IPS-18a (cell line): ENCODE measurements around the gene PRR22.

Experiments
- H3K27ac ChIP-seq: one replicate; pipeline ENCODE4 v1.5.1; 2013; ENCODE audit warnings: low read length
- H3K27me3 ChIP-seq: one replicate; pipeline ENCODE4 v1.6.1; 2013; ENCODE audit warnings: mild to moderate bottlenecking, low read length; ENCODE audit not compliant: control insufficient read depth, insufficient read depth
- H3K36me3 ChIP-seq: one replicate; pipeline ENCODE4 v1.6.1; 2013; ENCODE audit warnings: low read depth, low read length; ENCODE audit not compliant: control insufficient read depth
- H3K4me1 ChIP-seq: one replicate; pipeline ENCODE4 v1.6.1; 2013; ENCODE audit warnings: low read depth, low read length; ENCODE audit not compliant: control insufficient read depth
- H3K4me3 ChIP-seq: one replicate; pipeline ENCODE4 v1.5.1; 2013; ENCODE audit warnings: low read length
- H3K9ac ChIP-seq: one replicate; pipeline ENCODE4 v1.6.1; 2013; ENCODE audit warnings: mild to moderate bottlenecking, low read length, moderate library complexity
- H3K9me3 ChIP-seq: one replicate; pipeline ENCODE4 v1.6.1; 2013; ENCODE audit warnings: low read depth, low read length; ENCODE audit not compliant: control insufficient read depth

PRR22 gene

GRCh38 chr19:5784581-5785147, at the start of gene PRR22:
TSS of gene PRR22 (minus strand) at chr19:5784746. CDS start at chr19:5784660, 86 bp downstream.
- Histone ChIP-seq H3K27me3 (no peaks in the 10 kb centered on the region), H3K27ac (no peak within 1 kb of the TSS), H3K4me3 (no peak within 1 kb of the TSS), H3K4me1 (no peaks in the 10 kb centered on the region), H3K9me3 (no peaks in the 10 kb centered on the region), H3K9ac (no peak within 1 kb of the TSS), H3K36me3 (peaks cover 38% of the 10 kb centered on the region)

GRCh38 chr19:5832527-5833216, 48.1 kb upstream of the PRR22 start:
- no peak overlapping the region for H3K27ac ChIP-seq
- H3K4me1 ChIP-seq = peaks cover 3% of the 10 kb centered on the region
- no peaks in the 10 kb centered on the region for H3K27me3 ChIP-seq
- H3K9ac ChIP-seq = no peak overlapping the region
- no peaks in the 10 kb centered on the region for H3K9me3 ChIP-seq
- H3K36me3 ChIP-seq = no peaks in the 10 kb centered on the region
- H3K4me3 ChIP-seq = no peak overlapping the region

- Histone ChIP-seq H3K36me3 (no peaks in the 10 kb centered on the region), H3K4me1 (peaks cover 3% of the 10 kb centered on the region), H3K9me3 (no peaks in the 10 kb centered on the region), H3K4me3 (no peak overlapping the region), H3K27me3 (no peaks in the 10 kb centered on the region), H3K27ac (no peak overlapping the region), H3K9ac (no peak overlapping the region)
These were observed 47.5 kb upstream of the PRR22 start for GRCh38 chr19:5832061-5832460.

GRCh38 chr19:5831159-5831558, 46.6 kb upstream of the PRR22 start:
- H3K27me3 ChIP-seq = no peaks in the 10 kb centered on the region
- no peaks in the 10 kb centered on the region for H3K9me3 ChIP-seq
- peaks cover 3% of the 10 kb centered on the region for H3K4me1 ChIP-seq
- no peak overlapping the region for H3K27ac ChIP-seq
- H3K36me3 ChIP-seq = no peaks in the 10 kb centered on the region
- no peak overlapping the region for H3K9ac ChIP-seq
- no peak overlapping the region for H3K4me3 ChIP-seq

- Histone ChIP-seq H3K9ac (no peak overlapping the region), H3K9me3 (no peaks in the 10 kb centered on the region), H3K36me3 (no peaks in the 10 kb centered on the region), H3K27me3 (no peaks in the 10 kb centered on the region), H3K4me3 (peak overlapping the region; percentile 68), H3K27ac (no peak overlapping the region), H3K4me1 (peaks cover 3% of the 10 kb centered on the region)
These were observed 45.2 kb upstream of the PRR22 start for GRCh38 chr19:5829567-5830310.

DNA sequence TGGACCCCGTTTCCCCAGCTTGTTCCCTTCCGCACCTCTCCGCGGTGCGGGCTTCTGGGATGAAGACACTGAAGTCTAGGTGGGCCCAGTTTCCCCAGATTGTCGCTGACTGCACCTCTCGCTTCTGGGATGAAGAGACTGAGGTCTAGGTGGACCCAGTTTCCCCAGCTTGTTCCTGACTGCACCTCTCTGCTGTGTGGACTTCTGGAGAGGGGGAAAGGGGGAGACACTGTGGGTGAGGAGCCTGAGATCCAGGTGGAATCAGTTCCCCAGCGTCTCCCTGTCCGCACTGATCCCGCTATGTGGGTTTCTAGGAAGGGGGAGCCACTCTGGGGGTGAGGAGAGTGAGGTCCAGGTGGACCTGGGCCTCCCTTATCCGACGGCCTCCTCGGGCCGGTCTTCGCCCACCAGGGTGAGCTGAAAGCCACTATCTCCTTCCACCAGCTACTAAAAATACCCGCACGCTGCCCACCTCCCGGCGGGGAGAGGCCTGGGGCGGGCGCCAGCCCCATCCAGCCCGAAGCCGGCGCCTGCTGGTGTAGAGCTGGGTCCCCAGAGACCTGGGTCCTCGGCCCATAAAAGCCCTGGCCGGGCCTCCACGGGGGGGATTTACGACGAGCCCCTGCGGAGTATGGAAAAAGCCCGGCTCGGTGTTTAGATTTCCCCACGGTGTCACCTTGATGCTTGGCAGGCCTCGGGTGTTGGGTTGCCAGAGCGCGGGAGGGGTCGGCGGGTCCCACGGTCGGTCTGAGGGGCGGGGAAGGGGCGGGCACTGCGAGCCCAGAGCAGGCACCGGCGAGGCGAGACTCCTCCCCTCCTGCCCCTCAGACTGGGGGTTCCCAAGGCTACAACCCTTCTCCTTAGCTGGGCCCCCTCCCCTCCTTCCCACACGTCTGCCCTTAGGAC, 44.4 kb upstream of the PRR22 start:
- peak overlapping the region; percentile 55 for H3K27ac ChIP-seq
- peaks cover 3% of the 10 kb centered on the region for H3K4me1 ChIP-seq
- no peaks in the 10 kb centered on the region for H3K36me3 ChIP-seq
- peak overlapping the region; percentile 81 for H3K9ac ChIP-seq
- H3K9me3 ChIP-seq = no peaks in the 10 kb centered on the region
- peak overlapping the region; percentile 68 for H3K4me3 ChIP-seq
- no peaks in the 10 kb centered on the region for H3K27me3 ChIP-seq

- Histone ChIP-seq H3K4me1 (peaks cover 3% of the 10 kb centered on the region), H3K27ac (peak overlapping the region; percentile 55), H3K9ac (peak overlapping the region; percentile 81), H3K4me3 (peak overlapping the region; percentile 68), H3K9me3 (no peaks in the 10 kb centered on the region), H3K36me3 (no peaks in the 10 kb centered on the region), H3K27me3 (no peaks in the 10 kb centered on the region)
These were observed 43.5 kb upstream of the PRR22 start for GRCh38 chr19:5827891-5828660.

DNA sequence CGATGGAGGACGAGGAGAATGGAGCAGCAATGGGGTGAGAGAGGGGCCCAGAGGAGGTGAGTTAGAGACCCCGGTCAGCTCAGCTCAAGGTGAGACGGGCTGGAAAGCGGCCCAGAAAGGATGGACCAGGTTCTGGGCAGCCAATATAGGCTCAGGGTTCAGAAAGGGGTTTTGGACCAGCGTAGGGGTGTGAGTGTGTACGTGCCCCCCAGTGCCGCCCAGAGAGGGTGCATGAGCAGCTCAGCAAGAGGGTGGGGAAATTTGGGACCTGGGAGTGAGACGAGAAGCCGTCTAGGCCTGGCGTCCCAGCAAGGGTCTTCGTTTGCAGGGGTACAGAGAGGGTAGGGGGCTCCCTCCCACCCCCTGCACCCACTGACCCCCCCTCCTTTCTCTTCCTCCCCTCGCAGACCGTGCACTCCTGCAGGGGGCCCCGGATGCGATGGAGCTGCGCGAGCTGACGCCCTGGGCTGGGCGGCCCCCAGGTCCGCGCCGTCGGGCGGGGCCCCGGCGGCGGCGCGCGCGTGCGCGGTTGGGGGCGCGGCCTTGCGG, 42.9 kb upstream of the PRR22 start:
- peaks cover 3% of the 10 kb centered on the region for H3K4me1 ChIP-seq

DNA sequence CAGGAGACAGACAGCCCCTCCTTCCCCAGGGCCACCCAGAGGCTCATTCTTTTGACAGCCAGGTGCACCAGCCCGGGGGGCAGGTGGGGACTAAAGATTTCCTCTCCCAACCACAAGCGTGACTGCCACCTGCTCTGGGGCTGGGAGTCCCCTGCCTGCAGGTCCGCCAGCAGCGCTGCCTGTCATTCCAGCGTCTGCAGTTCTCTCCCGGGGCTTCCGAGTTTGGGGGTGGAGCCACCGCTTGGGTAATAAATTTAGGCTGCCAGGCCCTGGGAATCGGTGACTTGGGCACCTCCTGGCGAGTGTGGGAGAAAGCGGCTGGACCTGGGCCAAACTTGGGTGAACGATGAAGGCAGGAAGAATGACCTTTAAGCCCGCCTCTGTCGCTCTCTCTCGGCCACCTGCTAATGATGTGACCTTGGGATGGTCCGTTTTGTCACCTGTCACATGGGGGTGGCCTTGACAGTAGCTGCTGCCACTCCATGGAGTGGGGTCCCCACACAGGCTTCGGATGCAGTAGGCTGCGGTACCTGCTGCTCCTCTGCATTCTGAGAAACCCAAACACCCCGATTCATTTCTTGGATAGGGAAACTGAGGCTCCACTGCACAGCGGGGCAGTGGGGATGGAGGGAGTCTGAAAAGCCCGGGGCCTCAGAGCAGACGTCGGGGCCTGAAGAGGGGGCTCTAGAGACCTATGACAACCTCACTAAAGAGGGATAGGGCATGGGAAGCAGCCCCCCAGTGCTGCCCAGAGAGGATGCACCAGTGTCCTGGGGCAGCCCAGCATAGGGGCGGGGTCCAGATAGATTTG, 42.2 kb upstream of the PRR22 start:
- H3K4me1 ChIP-seq = peaks cover 3% of the 10 kb centered on the region
- no peak overlapping the region for H3K27ac ChIP-seq
- no peaks in the 10 kb centered on the region for H3K36me3 ChIP-seq
- no peak overlapping the region for H3K9ac ChIP-seq
- no peaks in the 10 kb centered on the region for H3K9me3 ChIP-seq
- H3K4me3 ChIP-seq = no peak overlapping the region
- H3K27me3 ChIP-seq = no peaks in the 10 kb centered on the region

More for the DNA sequence above, 42.9 kb upstream of the PRR22 start:
- H3K4me3 ChIP-seq = peak overlapping the region; percentile 44
- no peaks in the 10 kb centered on the region for H3K9me3 ChIP-seq
- no peak overlapping the region for H3K27ac ChIP-seq
- no peaks in the 10 kb centered on the region for H3K27me3 ChIP-seq
- no peak overlapping the region for H3K9ac ChIP-seq
- H3K36me3 ChIP-seq = no peaks in the 10 kb centered on the region

GRCh38 chr19:5825178-5825577, 40.6 kb upstream of the PRR22 start:
- Histone ChIP-seq H3K9ac (no peak overlapping the region), H3K4me1 (peaks cover 3% of the 10 kb centered on the region), H3K4me3 (no peak overlapping the region), H3K9me3 (no peaks in the 10 kb centered on the region), H3K27me3 (no peaks in the 10 kb centered on the region), H3K36me3 (no peaks in the 10 kb centered on the region), H3K27ac (no peak overlapping the region)
